ENCODE results near the gene EFCC1.

The EFCC1 gene

GRCh38 chr3:129037093-129037419 is 36.0 kb downstream of the EFCC1 start:
- Mint-ChIP-seq H3K4me3 (no peak overlapping the region), H3K27me3 (peaks cover 18% of the 10 kb centered on the region), H3K9me3 (no peaks in the 10 kb centered on the region), H3K4me1 (ENCODE audit: low read depth) (no peaks in the 10 kb centered on the region), H3K36me3 (ENCODE audit: low read depth) (no peaks in the 10 kb centered on the region), H3K27ac (no peak overlapping the region)
- intact Hi-C loops (cut with micrococcal nuclease) = no loop called here

- Mint-ChIP-seq H3K4me3 (no peak overlapping the region), H3K4me1 (ENCODE audit: low read depth) (no peaks in the 10 kb centered on the region), H3K36me3 (ENCODE audit: low read depth) (no peaks in the 10 kb centered on the region), H3K9me3 (no peaks in the 10 kb centered on the region), H3K27ac (no peak overlapping the region), H3K27me3 (peaks cover 26% of the 10 kb centered on the region)
- intact Hi-C loops (cut with micrococcal nuclease) = no loop called here
These were observed 37.2 kb downstream of the EFCC1 start for GRCh38 chr3:129038121-129038855.

GRCh38 chr3:129039271-129040038 is 38.4 kb downstream of the EFCC1 start:
- H3K4me1 Mint-ChIP-seq (ENCODE audit: low read depth) = no peaks in the 10 kb centered on the region
- H3K9me3 Mint-ChIP-seq = no peaks in the 10 kb centered on the region
- no peak overlapping the region for H3K27ac Mint-ChIP-seq
- intact Hi-C loops (cut with micrococcal nuclease) = no loop called here
- no peak overlapping the region for H3K4me3 Mint-ChIP-seq
- H3K36me3 Mint-ChIP-seq (ENCODE audit: low read depth) = no peaks in the 10 kb centered on the region
- peaks cover 37% of the 10 kb centered on the region for H3K27me3 Mint-ChIP-seq

- Mint-ChIP-seq H3K27ac (no peak overlapping the region), H3K27me3 (peaks cover 41% of the 10 kb centered on the region), H3K9me3 (no peaks in the 10 kb centered on the region), H3K36me3 (ENCODE audit: low read depth) (no peaks in the 10 kb centered on the region), H3K4me3 (no peak overlapping the region), H3K4me1 (ENCODE audit: low read depth) (no peaks in the 10 kb centered on the region)
- intact Hi-C loops (cut with micrococcal nuclease) = no loop called here
These were observed 38.9 kb downstream of the EFCC1 start for GRCh38 chr3:129040039-129040336.

GRCh38 chr3:129040579-129041300 is 39.6 kb downstream of the EFCC1 start:
- intact Hi-C loops (cut with micrococcal nuclease) = no loop called here
- H3K27ac Mint-ChIP-seq = no peak overlapping the region
- H3K27me3 Mint-ChIP-seq = peaks cover 47% of the 10 kb centered on the region
- H3K36me3 Mint-ChIP-seq (ENCODE audit: low read depth) = no peaks in the 10 kb centered on the region
- no peaks in the 10 kb centered on the region for H3K4me1 Mint-ChIP-seq (ENCODE audit: low read depth)
- H3K9me3 Mint-ChIP-seq = no peaks in the 10 kb centered on the region
- H3K4me3 Mint-ChIP-seq = no peak overlapping the region

GRCh38 chr3:129045675-129046036 is 44.6 kb downstream of the EFCC1 start:
- Mint-ChIP-seq H3K4me3 (no peak overlapping the region), H3K36me3 (ENCODE audit: low read depth) (no peaks in the 10 kb centered on the region), H3K4me1 (ENCODE audit: low read depth) (no peaks in the 10 kb centered on the region), H3K9me3 (no peaks in the 10 kb centered on the region), H3K27me3 (peaks cover 57% of the 10 kb centered on the region), H3K27ac (no peak overlapping the region)
- intact Hi-C loops (cut with micrococcal nuclease) = no loop called here

- peaks cover 57% of the 10 kb centered on the region for H3K27me3 Mint-ChIP-seq
- no peaks in the 10 kb centered on the region for H3K36me3 Mint-ChIP-seq (ENCODE audit: low read depth)
- no peaks in the 10 kb centered on the region for H3K4me1 Mint-ChIP-seq (ENCODE audit: low read depth)
- H3K4me3 Mint-ChIP-seq = peak overlapping the region; percentile 9
- no peaks in the 10 kb centered on the region for H3K9me3 Mint-ChIP-seq
- intact Hi-C loops (cut with micrococcal nuclease) = no loop called here
- no peak overlapping the region for H3K27ac Mint-ChIP-seq
These were observed 45.1 kb downstream of the EFCC1 start for GRCh38 chr3:129046037-129046731.

- no peaks in the 10 kb centered on the region for H3K9me3 Mint-ChIP-seq
- peaks cover 55% of the 10 kb centered on the region for H3K27me3 Mint-ChIP-seq
- H3K4me3 Mint-ChIP-seq = no peak overlapping the region
- H3K4me1 Mint-ChIP-seq (ENCODE audit: low read depth) = no peaks in the 10 kb centered on the region
- no peak overlapping the region for H3K27ac Mint-ChIP-seq
- intact Hi-C loops (cut with micrococcal nuclease) = no loop called here
- no peaks in the 10 kb centered on the region for H3K36me3 Mint-ChIP-seq (ENCODE audit: low read depth)
These were observed 45.8 kb downstream of the EFCC1 start for GRCh38 chr3:129046732-129047552.

- H3K9me3 Mint-ChIP-seq = no peaks in the 10 kb centered on the region
- H3K4me3 Mint-ChIP-seq = no peak overlapping the region
- no peaks in the 10 kb centered on the region for H3K36me3 Mint-ChIP-seq (ENCODE audit: low read depth)
- no peak overlapping the region for H3K27ac Mint-ChIP-seq
- intact Hi-C loops (cut with micrococcal nuclease) = no loop called here
- H3K27me3 Mint-ChIP-seq = peaks cover 53% of the 10 kb centered on the region
- H3K4me1 Mint-ChIP-seq (ENCODE audit: low read depth) = no peaks in the 10 kb centered on the region
These were observed 46.4 kb downstream of the EFCC1 start for GRCh38 chr3:129047553-129047839.

GRCh38 chr3:129050556-129051295 is 49.6 kb downstream of the EFCC1 start:
- no peaks in the 10 kb centered on the region for H3K4me1 Mint-ChIP-seq (ENCODE audit: low read depth)
- no peaks in the 10 kb centered on the region for H3K36me3 Mint-ChIP-seq (ENCODE audit: low read depth)
- H3K4me3 Mint-ChIP-seq = no peak overlapping the region
- no peaks in the 10 kb centered on the region for H3K9me3 Mint-ChIP-seq
- no peak overlapping the region for H3K27ac Mint-ChIP-seq
- H3K27me3 Mint-ChIP-seq = peaks cover 26% of the 10 kb centered on the region
- intact Hi-C loops (cut with micrococcal nuclease) = loop anchor here (5.0 kb wide), 1 partner anchor 197 kb away; the partner anchor contains the start of gene COPG1

GRCh38 chr3:129051871-129052340 is 50.8 kb downstream of the EFCC1 start:
- H3K36me3 Mint-ChIP-seq (ENCODE audit: low read depth) = no peaks in the 10 kb centered on the region
- H3K9me3 Mint-ChIP-seq = no peaks in the 10 kb centered on the region
- peaks cover 18% of the 10 kb centered on the region for H3K27me3 Mint-ChIP-seq
- no peaks in the 10 kb centered on the region for H3K4me1 Mint-ChIP-seq (ENCODE audit: low read depth)
- H3K27ac Mint-ChIP-seq = no peak overlapping the region
- intact Hi-C loops (cut with micrococcal nuclease) = loop anchor here (5.0 kb wide), 1 partner anchor 195 kb away; the partner anchor contains the start of gene COPG1
- H3K4me3 Mint-ChIP-seq = no peak overlapping the region

GRCh38 chr3:129052675-129053074 is 51.6 kb downstream of the EFCC1 start:
- no peak overlapping the region for H3K4me3 Mint-ChIP-seq
- intact Hi-C loops (cut with micrococcal nuclease) = loop anchor here (5.0 kb wide), 1 partner anchor 195 kb away; the partner anchor contains the start of gene COPG1
- no peak overlapping the region for H3K27ac Mint-ChIP-seq
- H3K9me3 Mint-ChIP-seq = no peaks in the 10 kb centered on the region
- H3K4me1 Mint-ChIP-seq (ENCODE audit: low read depth) = no peaks in the 10 kb centered on the region
- H3K27me3 Mint-ChIP-seq = peaks cover 11% of the 10 kb centered on the region
- H3K36me3 Mint-ChIP-seq (ENCODE audit: low read depth) = no peaks in the 10 kb centered on the region
